Measurements from ENCODE around the gene OR9Q1.

- no peak for TF ChIP-seq SUZ12 (IDR thresholded peaks at IDR 0.05)
- no peak for TF ChIP-seq FOXK2 (IDR thresholded peaks at IDR 0.05)
- TF ChIP-seq SP1 (IDR thresholded peaks at IDR 0.05), result no peak
- no peak for TF ChIP-seq ELF4 (IDR thresholded peaks at IDR 0.05)
- no peak for TF ChIP-seq FOXA1 (IDR thresholded peaks at IDR 0.05)
- TF ChIP-seq ARNT (IDR thresholded peaks at IDR 0.05), result no peak
- no peak for TF ChIP-seq PKNOX1 (IDR thresholded peaks at IDR 0.05)
- no peak for TF ChIP-seq CTBP1 (IDR thresholded peaks at IDR 0.05; ENCODE audit: borderline replicate concordance)
Measured at GRCh38 chr11:58068655-58069054, 45.0 kb downstream of the OR9Q1 start.

Data from HEK293T (cell line).